Neural cell (in vitro differentiated cells): ENCODE measurements around the gene POLR2C.

Experiments used
- EP300 ChIP-seq: fragments of 450-650 bp; conservative IDR thresholded peaks from 2 replicates; pipeline ENCODE4 v1.6.1; 2014; ENCODE audit warnings: antibody characterized with exemption, mild to moderate bottlenecking, moderate library complexity; ENCODE audit not compliant: poor library complexity, severe bottlenecking
- MXI1 ChIP-seq: fragments of 450-650 bp; conservative IDR thresholded peaks from 2 replicates; pipeline ENCODE4 v1.6.1; 2014; ENCODE audit warnings: antibody characterized with exemption, mild to moderate bottlenecking; ENCODE audit not compliant: poor library complexity, severe bottlenecking
- POLR2AphosphoS5 ChIP-seq: IDR thresholded peaks from 2 replicates; pipeline ENCODE4 v1.6.1; 2012
- RAD21 ChIP-seq: fragments of 450-650 bp; conservative IDR thresholded peaks from 2 replicates; pipeline ENCODE4 v1.6.1; 2014; ENCODE audit warnings: antibody characterized with exemption, mild to moderate bottlenecking, moderate library complexity
- TAF1 ChIP-seq: IDR thresholded peaks from 2 replicates; pipeline ENCODE4 v1.6.1; 2012; ENCODE audit warnings: low read depth
- TF ChIP-seq, protein P1 (sequence below): fragments of 450-650 bp; IDR thresholded peaks from 2 replicates; pipeline ENCODE4 v1.5.1; 2014; ENCODE audit warnings: antibody characterized with exemption, mild to moderate bottlenecking, moderate library complexity; ENCODE audit not compliant: poor library complexity, severe bottlenecking

DNA sequence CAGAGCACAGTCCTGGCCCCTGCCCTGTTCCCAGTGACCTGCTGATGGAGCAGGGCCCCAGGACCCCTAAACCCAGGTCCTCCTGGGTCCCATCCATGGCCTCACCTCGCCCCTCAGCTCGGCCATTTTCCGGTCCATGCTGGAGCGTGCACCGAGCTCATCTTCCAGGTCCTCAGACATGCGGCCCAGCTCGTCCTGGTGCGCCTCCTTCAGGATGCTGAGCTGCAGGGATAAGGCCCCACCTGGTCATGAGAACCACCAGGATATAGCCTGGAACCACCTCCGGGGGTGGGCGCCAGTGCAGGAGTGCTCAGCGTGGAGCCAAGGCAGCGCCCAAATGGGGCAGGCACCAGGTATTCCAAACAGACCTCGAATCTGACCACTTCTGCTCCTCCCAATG, 56.0 kb downstream of the POLR2C start:
- TF ChIP-seq, protein P1, sequence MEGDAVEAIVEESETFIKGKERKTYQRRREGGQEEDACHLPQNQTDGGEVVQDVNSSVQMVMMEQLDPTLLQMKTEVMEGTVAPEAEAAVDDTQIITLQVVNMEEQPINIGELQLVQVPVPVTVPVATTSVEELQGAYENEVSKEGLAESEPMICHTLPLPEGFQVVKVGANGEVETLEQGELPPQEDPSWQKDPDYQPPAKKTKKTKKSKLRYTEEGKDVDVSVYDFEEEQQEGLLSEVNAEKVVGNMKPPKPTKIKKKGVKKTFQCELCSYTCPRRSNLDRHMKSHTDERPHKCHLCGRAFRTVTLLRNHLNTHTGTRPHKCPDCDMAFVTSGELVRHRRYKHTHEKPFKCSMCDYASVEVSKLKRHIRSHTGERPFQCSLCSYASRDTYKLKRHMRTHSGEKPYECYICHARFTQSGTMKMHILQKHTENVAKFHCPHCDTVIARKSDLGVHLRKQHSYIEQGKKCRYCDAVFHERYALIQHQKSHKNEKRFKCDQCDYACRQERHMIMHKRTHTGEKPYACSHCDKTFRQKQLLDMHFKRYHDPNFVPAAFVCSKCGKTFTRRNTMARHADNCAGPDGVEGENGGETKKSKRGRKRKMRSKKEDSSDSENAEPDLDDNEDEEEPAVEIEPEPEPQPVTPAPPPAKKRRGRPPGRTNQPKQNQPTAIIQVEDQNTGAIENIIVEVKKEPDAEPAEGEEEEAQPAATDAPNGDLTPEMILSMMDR: no peak
- no peak for TF ChIP-seq MXI1
- no peak for TF ChIP-seq POLR2AphosphoS5
- no peak for TF ChIP-seq EP300
- no peak for TF ChIP-seq TAF1
- no peak for TF ChIP-seq RAD21
